A549 (cell line): ENCODE data around the gene TNS3. TPM values are rescaled to one million over a fixed set of nuclear protein-coding genes. Genes with fewer than 3 reads are reported as not detected.

Experiments used
- ATAC-seq, 2 experiments: fragments of 200-7000 bp in 1 of 2; fragments of >200 bp in 1 of 2; cut with Nextera tagmentation in 1 of 2; cut with Tn5 transposase in 1 of 2; 3 replicates each; pipeline versions ENCODE4 v1.8.0 to v1.9.1; 2018 to 2020; ENCODE audit warnings: mild to moderate bottlenecking in 1 of 2, moderate library complexity in 1 of 2
- CTCF ChIA-PET: fragments of 300-600 bp; sonication (Branson Sonifier 250); formaldehyde crosslinking; extraction: SDS; loops from one replicate; lab custom pipeline; 2021; ENCODE audit warnings: antibody characterized with exemption, inconsistent platforms; lab: Yijun Ruan, JAX
- POLR2A ChIA-PET: fragments of 350-600 bp; formaldehyde crosslinking; extraction: SDS; loops from one replicate; lab custom pipeline; 2021; ENCODE audit warnings: antibody characterized with exemption, inconsistent platforms; lab: Yijun Ruan, JAX
- DNase-seq, 2 experiments: peaks; one replicate each; pipeline versions ENCODE4 v3.0.0 to v3.0.0-alpha.2; 2011 to 2016; ENCODE audit warnings: low read depth in 1 of 2, low spot score in 1 of 2
- FAIRE-seq: peaks from 2 replicates; lab custom pipeline; 2011; peaks lifted over from hg19 to GRCh38; lab: Jason Lieb, UNC
- H3K27ac ChIP-seq, 2 experiments: fragments of >200 bp; sonication (Bioruptor Twin); formaldehyde crosslinking; 3 replicates each; pipeline ENCODE4 v1.5.1; 2016 to 2017
- H3K4me1 ChIP-seq: fragments of >200 bp; sonication (Bioruptor Twin); formaldehyde crosslinking; 3 replicates; pipeline ENCODE4 v1.6.1; 2016
- H3K4me2 ChIP-seq: fragments of >200 bp; sonication (Bioruptor Twin); formaldehyde crosslinking; 3 replicates; pipeline ENCODE4 v1.6.1; 2016
- H3K4me3 ChIP-seq: fragments of >200 bp; sonication (Bioruptor Twin); formaldehyde crosslinking; 3 replicates; pipeline ENCODE4 v1.5.1; 2016
- H3K9me3 ChIP-seq: fragments of >200 bp; sonication (Bioruptor Twin); formaldehyde crosslinking; 3 replicates; pipeline ENCODE4 v1.6.1; 2016
- CBX8 ChIP-seq: fragments of 200-600 bp; sonication (generic); IDR thresholded peaks from 2 replicates; pipeline ENCODE4 v1.6.1; 2016
- CHD2 ChIP-seq: fragments of 150-350 bp; IDR thresholded peaks from 2 replicates; pipeline ENCODE4 v1.6.1; 2014; ENCODE audit warnings: low read length; ENCODE audit not compliant: partially characterized antibody
- CHD4 ChIP-seq: fragments of 200-600 bp; sonication (generic); IDR thresholded peaks from 2 replicates; pipeline ENCODE4 v1.6.1; 2016; ENCODE audit warnings: antibody characterized with exemption, mild to moderate bottlenecking, borderline replicate concordance
- E2F6 ChIP-seq: IDR thresholded peaks from 2 replicates; pipeline ENCODE4 v1.6.1; 2012; ENCODE audit warnings: low read depth, borderline replicate concordance
- EHF ChIP-seq: fragments of 250-450 bp; sonication (Bioruptor Pico); IDR thresholded peaks from 2 replicates; pipeline ENCODE4 v1.5.0; 2020; ENCODE audit warnings: mild to moderate bottlenecking
- EHMT2 ChIP-seq: fragments of 200-600 bp; sonication (generic); IDR thresholded peaks from 2 replicates; pipeline ENCODE4 v1.6.1; 2016; ENCODE audit warnings: antibody characterized with exemption, low read depth, mild to moderate bottlenecking, moderate library complexity
- EP300 ChIP-seq, 2 experiments: fragments of >200 bp; sonication (Bioruptor Twin); formaldehyde crosslinking; IDR thresholded peaks; 2 replicates in 1 of 2; 3 replicates in 1 of 2; pipeline ENCODE4 v1.6.1; 2016 to 2017
- ESRRA ChIP-seq: fragments of 150-350 bp; IDR thresholded peaks from 2 replicates; pipeline ENCODE4 v1.6.1; 2014; ENCODE audit warnings: mild to moderate bottlenecking, low read length, borderline replicate concordance
- HOXB13 ChIP-seq: fragments of 250-450 bp; sonication (Bioruptor Pico); IDR thresholded peaks from 2 replicates; pipeline ENCODE4 v1.5.0; 2020; ENCODE audit warnings: low read depth, mild to moderate bottlenecking, moderate library complexity
- JUN ChIP-seq, 2 experiments: fragments of >200 bp; sonication (Bioruptor Twin); formaldehyde crosslinking; IDR thresholded peaks; 2 replicates in 1 of 2; 3 replicates in 1 of 2; pipeline ENCODE4 v1.6.1; 2016 to 2017
- MAFK ChIP-seq: fragments of 450-650 bp; IDR thresholded peaks from 2 replicates; pipeline ENCODE4 v1.6.1; 2014; ENCODE audit not compliant: partially characterized antibody
- MAZ ChIP-seq: fragments of 150-350 bp; IDR thresholded peaks from 2 replicates; pipeline ENCODE4 v1.6.1; 2014; ENCODE audit warnings: antibody characterized with exemption, low read depth, low read length, borderline replicate concordance
- POLR2AphosphoS2 ChIP-seq: conservative IDR thresholded peaks from 2 replicates; pipeline ENCODE4 v1.6.1; 2012; ENCODE audit warnings: low read length, improper control_type of control experiment, inconsistent platforms
- RAD21 ChIP-seq, 2 experiments: fragments of >200 bp in 1 of 2; sonication (Bioruptor Twin) in 1 of 2; formaldehyde crosslinking in 1 of 2; IDR thresholded peaks in 1 of 2; conservative IDR thresholded peaks in 1 of 2; 2 replicates in 1 of 2; 3 replicates in 1 of 2; pipeline ENCODE4 v1.6.1; 2012 to 2018; ENCODE audit warnings: inconsistent platforms in 1 of 2
- RNF2 ChIP-seq: fragments of 200-600 bp; sonication (generic); IDR thresholded peaks from 2 replicates; pipeline ENCODE4 v1.6.1; 2016; ENCODE audit warnings: low read depth, mild to moderate bottlenecking, antibody characterized with exemption, moderate library complexity, borderline replicate concordance
- SMC3 ChIP-seq: fragments of >200 bp; sonication (Bioruptor Twin); formaldehyde crosslinking; IDR thresholded peaks from 3 replicates; pipeline ENCODE4 v1.6.1; 2018; ENCODE audit warnings: inconsistent platforms
- ZC3H11A ChIP-seq: fragments of 450-650 bp; IDR thresholded peaks from 2 replicates; pipeline ENCODE4 v1.6.1; 2014; ENCODE audit warnings: antibody characterized with exemption, mild to moderate bottlenecking
- WGBS: methylation state at CpG from one replicate; pipeline ENCODE4 v1.1.6; 2017; ENCODE audit errors: missing lambda C conversion rate; 5-methylcytosine and 5-hydroxymethylcytosine counted together
- polyA plus RNA-seq, 4 experiments: library from polyadenylated mRNA; depleted of rRNA in 3 of 4; stranded (reverse); fragments of >200 nt; fragmentation: RNase III in 1 of 4; extraction: RNeasy Plus Mini Kit Qiagen cat#74134 plus additional on column Dnase treatment in 1 of 4; gene quantifications; 2 replicates in 3 of 4; 3 replicates in 1 of 4; pipeline ENCODE4 v1.2.3, GENCODE V29; 2011 to 2017
- TF ChIP-seq, protein P1 (sequence below): IDR thresholded peaks from 2 replicates; pipeline ENCODE4 v1.6.1; 2012
- TF ChIP-seq, protein P2 (sequence below): fragments of 200-600 bp; sonication (generic); IDR thresholded peaks from 2 replicates; pipeline ENCODE4 v1.6.1; 2016; ENCODE audit warnings: antibody characterized with exemption, mild to moderate bottlenecking, moderate library complexity
- TF ChIP-seq, protein P3 (sequence below): fragments of >200 bp; sonication (Bioruptor Twin); formaldehyde crosslinking; IDR thresholded peaks from 3 replicates; pipeline ENCODE4 v1.5.1; 2016

TNS3 gene
- polyA plus RNA-seq, 2 of the 4 experiments (the other 2 are of a cell fraction): 107 to 134 TPM

DNA sequence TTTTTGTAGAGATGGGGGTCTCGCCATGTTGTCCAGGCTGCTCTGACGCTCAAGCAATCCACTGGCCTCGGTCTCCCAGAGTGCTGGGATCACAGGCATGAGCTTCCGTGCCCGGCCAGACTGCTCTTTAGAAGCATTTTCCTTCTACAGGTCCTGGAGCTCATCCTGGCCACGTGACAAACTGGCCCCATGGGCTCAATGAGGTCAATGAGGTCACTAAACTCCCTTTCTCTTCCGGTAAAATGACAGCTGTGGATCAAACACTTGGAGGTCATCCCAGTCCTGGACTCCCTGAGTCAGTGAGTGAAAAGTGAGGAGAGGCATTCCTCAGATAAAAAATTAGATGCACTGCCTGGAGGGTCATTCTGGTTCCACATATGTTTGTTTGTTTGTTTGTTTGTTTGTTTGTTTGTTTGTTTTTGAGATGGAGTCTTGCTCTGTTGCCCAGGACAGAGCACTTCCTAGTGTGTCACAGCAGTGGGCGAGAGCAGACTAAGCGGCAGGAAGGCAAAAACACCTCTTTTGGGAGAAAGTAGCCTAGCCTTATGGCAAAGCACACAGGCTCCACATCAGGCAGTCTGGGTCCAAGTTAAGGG lies 134.9 kb downstream of the TNS3 start:
- ChIA-PET CTCF (no interaction called here), POLR2A (interaction anchor here (0.6 kb wide), 1 partner anchor 64 kb away, joined by 3 read pairs; no protein-coding TSS in a partner anchor)
- DNase-seq: no peak
- peaks cover 85% of the 10 kb centered on the region for H3K4me1 ChIP-seq
- TF ChIP-seq, protein P1, sequence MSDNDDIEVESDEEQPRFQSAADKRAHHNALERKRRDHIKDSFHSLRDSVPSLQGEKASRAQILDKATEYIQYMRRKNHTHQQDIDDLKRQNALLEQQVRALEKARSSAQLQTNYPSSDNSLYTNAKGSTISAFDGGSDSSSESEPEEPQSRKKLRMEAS: no peak
- TF ChIP-seq E2F6: no peak
- TF ChIP-seq CBX8: no peak
- no peak for TF ChIP-seq POLR2AphosphoS2
- no peak for TF ChIP-seq EP300 (IDR thresholded peaks at IDR 0.05)
- TF ChIP-seq, protein P2, sequence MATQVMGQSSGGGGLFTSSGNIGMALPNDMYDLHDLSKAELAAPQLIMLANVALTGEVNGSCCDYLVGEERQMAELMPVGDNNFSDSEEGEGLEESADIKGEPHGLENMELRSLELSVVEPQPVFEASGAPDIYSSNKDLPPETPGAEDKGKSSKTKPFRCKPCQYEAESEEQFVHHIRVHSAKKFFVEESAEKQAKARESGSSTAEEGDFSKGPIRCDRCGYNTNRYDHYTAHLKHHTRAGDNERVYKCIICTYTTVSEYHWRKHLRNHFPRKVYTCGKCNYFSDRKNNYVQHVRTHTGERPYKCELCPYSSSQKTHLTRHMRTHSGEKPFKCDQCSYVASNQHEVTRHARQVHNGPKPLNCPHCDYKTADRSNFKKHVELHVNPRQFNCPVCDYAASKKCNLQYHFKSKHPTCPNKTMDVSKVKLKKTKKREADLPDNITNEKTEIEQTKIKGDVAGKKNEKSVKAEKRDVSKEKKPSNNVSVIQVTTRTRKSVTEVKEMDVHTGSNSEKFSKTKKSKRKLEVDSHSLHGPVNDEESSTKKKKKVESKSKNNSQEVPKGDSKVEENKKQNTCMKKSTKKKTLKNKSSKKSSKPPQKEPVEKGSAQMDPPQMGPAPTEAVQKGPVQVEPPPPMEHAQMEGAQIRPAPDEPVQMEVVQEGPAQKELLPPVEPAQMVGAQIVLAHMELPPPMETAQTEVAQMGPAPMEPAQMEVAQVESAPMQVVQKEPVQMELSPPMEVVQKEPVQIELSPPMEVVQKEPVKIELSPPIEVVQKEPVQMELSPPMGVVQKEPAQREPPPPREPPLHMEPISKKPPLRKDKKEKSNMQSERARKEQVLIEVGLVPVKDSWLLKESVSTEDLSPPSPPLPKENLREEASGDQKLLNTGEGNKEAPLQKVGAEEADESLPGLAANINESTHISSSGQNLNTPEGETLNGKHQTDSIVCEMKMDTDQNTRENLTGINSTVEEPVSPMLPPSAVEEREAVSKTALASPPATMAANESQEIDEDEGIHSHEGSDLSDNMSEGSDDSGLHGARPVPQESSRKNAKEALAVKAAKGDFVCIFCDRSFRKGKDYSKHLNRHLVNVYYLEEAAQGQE: no peak
- TF ChIP-seq RNF2: no peak
- TF ChIP-seq CHD4: no peak
- TF ChIP-seq EHF (CRISPR knock-in tag): no peak
- no peak for TF ChIP-seq ZC3H11A
- TF ChIP-seq, protein P3, sequence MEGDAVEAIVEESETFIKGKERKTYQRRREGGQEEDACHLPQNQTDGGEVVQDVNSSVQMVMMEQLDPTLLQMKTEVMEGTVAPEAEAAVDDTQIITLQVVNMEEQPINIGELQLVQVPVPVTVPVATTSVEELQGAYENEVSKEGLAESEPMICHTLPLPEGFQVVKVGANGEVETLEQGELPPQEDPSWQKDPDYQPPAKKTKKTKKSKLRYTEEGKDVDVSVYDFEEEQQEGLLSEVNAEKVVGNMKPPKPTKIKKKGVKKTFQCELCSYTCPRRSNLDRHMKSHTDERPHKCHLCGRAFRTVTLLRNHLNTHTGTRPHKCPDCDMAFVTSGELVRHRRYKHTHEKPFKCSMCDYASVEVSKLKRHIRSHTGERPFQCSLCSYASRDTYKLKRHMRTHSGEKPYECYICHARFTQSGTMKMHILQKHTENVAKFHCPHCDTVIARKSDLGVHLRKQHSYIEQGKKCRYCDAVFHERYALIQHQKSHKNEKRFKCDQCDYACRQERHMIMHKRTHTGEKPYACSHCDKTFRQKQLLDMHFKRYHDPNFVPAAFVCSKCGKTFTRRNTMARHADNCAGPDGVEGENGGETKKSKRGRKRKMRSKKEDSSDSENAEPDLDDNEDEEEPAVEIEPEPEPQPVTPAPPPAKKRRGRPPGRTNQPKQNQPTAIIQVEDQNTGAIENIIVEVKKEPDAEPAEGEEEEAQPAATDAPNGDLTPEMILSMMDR: no peak
- no peak for TF ChIP-seq MAZ
- no peak for TF ChIP-seq CHD2
- no peak for TF ChIP-seq JUN (IDR thresholded peaks at IDR 0.05)
- FAIRE-seq: no peak
- H3K27ac ChIP-seq: peak overlapping the region in 1 of 2 experiments; percentile 28; a peak in 2 of 6 replicates
- no peak for ATAC-seq
- H3K4me3 ChIP-seq: no peak overlapping the region
- H3K9me3 ChIP-seq: no peaks in the 10 kb centered on the region
- no peak overlapping the region for H3K4me2 ChIP-seq
- WGBS: 71% methylated on average over 9 of the region's 9 CpGs

DNA sequence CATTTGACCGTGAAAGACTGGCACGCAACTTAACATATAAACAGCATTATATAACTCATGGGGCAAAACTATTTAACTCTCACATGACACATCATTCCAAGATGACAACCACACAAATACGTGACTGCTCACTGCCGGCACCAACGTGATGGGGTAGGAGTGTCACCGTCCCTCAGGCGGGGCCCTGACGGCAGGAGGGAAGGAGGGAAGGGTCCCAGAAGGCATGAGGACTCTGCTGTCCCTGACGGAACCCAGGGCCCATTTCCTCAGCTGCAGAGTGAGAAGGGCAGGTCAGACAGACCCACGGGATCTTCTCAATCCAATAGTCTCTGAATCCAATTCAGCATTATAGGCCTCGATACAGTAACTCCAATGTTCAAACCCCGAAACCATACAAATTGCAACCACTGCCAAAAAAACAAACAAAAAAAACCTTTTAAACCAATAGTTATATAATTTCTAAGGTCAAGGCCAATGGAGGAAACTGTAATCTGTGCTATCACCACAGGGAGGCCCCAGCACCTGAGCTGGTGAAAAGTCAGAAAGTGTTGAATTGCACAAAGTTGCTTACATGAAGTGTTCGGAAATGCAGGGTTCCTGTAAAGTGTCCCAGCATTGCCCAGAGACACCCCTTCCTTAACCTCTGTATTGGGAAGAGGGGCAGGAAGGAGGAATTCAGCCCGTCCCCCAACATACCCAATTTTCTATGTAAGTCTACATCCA lies 137.4 kb downstream of the TNS3 start:
- peak; percentile 35 to 40 for DNase-seq
- peak overlapping the region in 1 of 2 experiments; percentile 40; a peak in 2 of 6 replicates for H3K27ac ChIP-seq
- peaks cover 86% of the 10 kb centered on the region for H3K4me1 ChIP-seq
- ChIA-PET CTCF (interaction anchor here (0.7 to 1.6 kb wide), 8 partner anchors 7 to 710 kb away, joined by 3 to 4 read pairs (median 3); no protein-coding TSS in a partner anchor), POLR2A (interaction anchor here (1.0 kb wide), 1 partner anchor 9 kb away, joined by 4 read pairs; no protein-coding TSS in a partner anchor)
- WGBS: 85% methylated on average over 14 of the region's 14 CpGs
- no peaks in the 10 kb centered on the region for H3K9me3 ChIP-seq
- no peak overlapping the region for H3K4me3 ChIP-seq
- TF ChIP-seq ESRRA (no peak), EHMT2 (no peak), RAD21 (conservative IDR thresholded peaks at IDR 0.05 in 1 of 2, IDR thresholded peaks at IDR 0.05 in 1 of 2) (peak; percentile 39 to 50), SMC3 (peak; percentile 27; the same call in 1 of the 3 replicates), HOXB13 (CRISPR knock-in tag) (no peak), MAFK (peak; percentile 22)
- TF ChIP-seq, all 56 proteins: peak for 3
- FAIRE-seq (no peak), ATAC-seq (peak in 1 of 2 experiments; percentile 19; a peak in 2 of 6 replicates)
- H3K4me2 ChIP-seq: no peak overlapping the region
